GM10847 (cell line): Measurements from ENCODE around the gene GRIK1.

Experiments
- POLR2A ChIP-seq: IDR thresholded peaks from 2 replicates; pipeline ENCODE4 v1.6.1; 2011; ENCODE audit not compliant: insufficient read length; ENCODE audit errors: extremely low read depth

Gene GRIK1

GRCh38 chr21:29621525-29621924, 318.3 kb downstream of the GRIK1 start:
- no peak for TF ChIP-seq POLR2A

GRCh38 chr21:29616209-29616751, 323.5 kb downstream of the GRIK1 start:
- no peak for TF ChIP-seq POLR2A

GRCh38 chr21:29613877-29614276, 325.9 kb downstream of the GRIK1 start:
- no peak for TF ChIP-seq POLR2A

GRCh38 chr21:29613021-29613420, 326.8 kb downstream of the GRIK1 start:
- TF ChIP-seq POLR2A = no peak

GRCh38 chr21:29610779-29611360, 328.9 kb downstream of the GRIK1 start:
- no peak for TF ChIP-seq POLR2A

GRCh38 chr21:29606613-29607012, 333.2 kb downstream of the GRIK1 start:
- TF ChIP-seq POLR2A = no peak

GRCh38 chr21:29604076-29604475, 335.7 kb downstream of the GRIK1 start:
- TF ChIP-seq POLR2A = no peak

- TF ChIP-seq POLR2A = no peak
Measured at GRCh38 chr21:29601047-29601446, 338.7 kb downstream of the GRIK1 start.

GRCh38 chr21:29586696-29587095, 353.1 kb downstream of the GRIK1 start:
- no peak for TF ChIP-seq POLR2A

- no peak for TF ChIP-seq POLR2A
Measured at GRCh38 chr21:29585462-29585861, 354.3 kb downstream of the GRIK1 start.

- TF ChIP-seq POLR2A = no peak
Measured at GRCh38 chr21:29583424-29583924, 356.3 kb downstream of the GRIK1 start.

- no peak for TF ChIP-seq POLR2A
Measured at GRCh38 chr21:29582855-29583254, 356.9 kb downstream of the GRIK1 start.

GRCh38 chr21:29581393-29581792, 358.4 kb downstream of the GRIK1 start:
- TF ChIP-seq POLR2A = no peak

GRCh38 chr21:29580732-29581285, 359.0 kb downstream of the GRIK1 start:
- no peak for TF ChIP-seq POLR2A

GRCh38 chr21:29578306-29578705, 361.5 kb downstream of the GRIK1 start:
- TF ChIP-seq POLR2A = no peak

- no peak for TF ChIP-seq POLR2A
Measured at GRCh38 chr21:29571949-29572348, 367.8 kb downstream of the GRIK1 start.
